GM12878 (cell line): ENCODE results near the gene C1QTNF5. TPM values are rescaled to one million over a fixed set of nuclear protein-coding genes. Genes with fewer than 3 reads are reported as not detected.

Source experiments
- ATAC-seq: fragments of 200-7000 bp; cut with Tn5 transposase; 3 replicates; pipeline ENCODE4 v1.9.1; 2020; ENCODE audit warnings: mild to moderate bottlenecking, moderate library complexity
- BruUV-seq: library from RNA; stranded (reverse); fragments of 400-500 nt; replicated peaks from 2 replicates; lab custom pipeline; 2021; lab: Mats Ljungman, UMichigan
- CTCF ChIA-PET: fragments of 300-600 bp; sonication (Branson Sonifier 250); formaldehyde crosslinking; extraction: SDS; loops from one replicate; lab custom pipeline; 2021; ENCODE audit warnings: inconsistent platforms; lab: Yijun Ruan, JAX
- POLR2A ChIA-PET: fragments of 350-600 bp; formaldehyde crosslinking; extraction: SDS; loops from one replicate; lab custom pipeline; 2021; ENCODE audit warnings: inconsistent platforms; lab: Charles Lee
- RAD21 ChIA-PET: fragments of 300-600 bp; sonication (Branson Sonifier 250); formaldehyde crosslinking; loops from one replicate; lab custom pipeline; 2023; ENCODE audit warnings: antibody characterized with exemption; ENCODE audit not compliant: unreplicated experiment; lab: Charles Lee
- SMC1A ChIA-PET: fragments of 300-600 bp; sonication (Branson Sonifier 250); formaldehyde crosslinking; loops from one replicate; lab custom pipeline; 2023; ENCODE audit not compliant: unreplicated experiment, uncharacterized antibody; lab: Charles Lee
- DNase-seq: peaks from one replicate; pipeline ENCODE4 v3.0.0-alpha.2; 2011; ENCODE audit warnings: low read depth, low spot score
- FAIRE-seq: peaks from 3 replicates; lab custom pipeline; 2011; peaks lifted over from hg19 to GRCh38; lab: Jason Lieb, UNC
- H2AFZ ChIP-seq: 2 replicates; pipeline ENCODE4 v1.6.0; 2011; ENCODE audit warnings: low read depth, low read length, control low read depth; ENCODE audit not compliant: control insufficient read depth
- H3K27ac ChIP-seq: 2 replicates; pipeline ENCODE4 v1.5.1; 2011; ENCODE audit warnings: control low read depth; ENCODE audit not compliant: control insufficient read depth, insufficient read depth
- H3K27me3 ChIP-seq, 2 experiments: replicated peaks in 1 of 2; 2 replicates each; pipeline versions ENCODE4 v1.6.0 to v1.6.1; 2011; ENCODE audit warnings: low read length in 1 of 2; ENCODE audit not compliant: control insufficient read depth in 2 of 2, insufficient read depth in 2 of 2
- H3K36me3 ChIP-seq, 2 experiments: 2 replicates each; pipeline ENCODE4 v1.5.1; 2011; ENCODE audit warnings: low read length in 1 of 2; ENCODE audit not compliant: control insufficient read depth in 2 of 2, insufficient read depth in 2 of 2
- H3K4me1 ChIP-seq: 2 replicates; pipeline ENCODE4 v1.6.1; 2011; ENCODE audit warnings: mild to moderate bottlenecking, low read length, moderate library complexity, mixed read lengths; ENCODE audit not compliant: control insufficient read depth, insufficient read depth
- H3K4me2 ChIP-seq: 2 replicates; pipeline ENCODE4 v1.6.0; 2011; ENCODE audit warnings: control low read depth; ENCODE audit not compliant: control insufficient read depth, insufficient read depth
- H3K4me3 ChIP-seq: fragments of 200-600 bp; sonication (generic); 2 replicates; pipeline ENCODE4 v1.5.1; 2016
- H3K79me2 ChIP-seq: 2 replicates; pipeline ENCODE4 v1.6.0; 2011; ENCODE audit warnings: low read length; ENCODE audit not compliant: control insufficient read depth, insufficient read depth
- H3K9ac ChIP-seq: 2 replicates; pipeline ENCODE4 v1.8.0; 2011; ENCODE audit warnings: low read length, control low read depth, mixed read lengths; ENCODE audit not compliant: control insufficient read depth, insufficient read depth
- H3K9me3 ChIP-seq: replicated peaks from 3 replicates; pipeline ENCODE4 v1.5.1; 2011; ENCODE audit warnings: mild to moderate bottlenecking, low read length; ENCODE audit not compliant: control insufficient read depth, insufficient read depth
- H4K20me1 ChIP-seq: 2 replicates; pipeline ENCODE4 v1.6.0; 2011; ENCODE audit not compliant: control insufficient read depth, insufficient read depth
- EZH2 ChIP-seq: IDR thresholded peaks from 2 replicates; pipeline ENCODE4 v1.6.1; 2012; ENCODE audit warnings: low read depth, mild to moderate bottlenecking, control low read depth, inconsistent platforms, low read length, borderline replicate concordance; ENCODE audit not compliant: control insufficient read depth
- FOXK2 ChIP-seq: fragments of 450-650 bp; IDR thresholded peaks from 2 replicates; pipeline ENCODE4 v1.6.1; 2017; ENCODE audit warnings: mild to moderate bottlenecking, moderate library complexity
- GABPA ChIP-seq: IDR thresholded peaks from 2 replicates; pipeline ENCODE4 v1.6.1; 2014; ENCODE audit warnings: antibody characterized with exemption, low read depth, mild to moderate bottlenecking, inconsistent platforms
- HDAC6 ChIP-seq: fragments of 200-600 bp; sonication (generic); IDR thresholded peaks from one replicate; pipeline ENCODE4 v1.8.0; 2017; ENCODE audit warnings: antibody characterized with exemption; ENCODE audit not compliant: unreplicated experiment
- JUND ChIP-seq: IDR thresholded peaks from 2 replicates; pipeline ENCODE4 v1.6.1; 2012; ENCODE audit warnings: low read depth, mild to moderate bottlenecking, low read length, improper control_type of control experiment, moderate library complexity
- SMAD1 ChIP-seq: fragments of 450-650 bp; IDR thresholded peaks from 2 replicates; pipeline ENCODE4 v1.6.1; 2018; ENCODE audit warnings: mild to moderate bottlenecking, low read depth; ENCODE audit not compliant: partially characterized antibody
- STAT3 ChIP-seq: IDR thresholded peaks from 2 replicates; pipeline ENCODE4 v1.6.1; 2011; ENCODE audit warnings: low read depth, low read length, improper control_type of control experiment
- ZNF24 ChIP-seq: fragments of 450-650 bp; IDR thresholded peaks from 2 replicates; pipeline ENCODE4 v1.6.1; 2017; ENCODE audit warnings: antibody characterized with exemption, mild to moderate bottlenecking
- ZNF384 ChIP-seq: IDR thresholded peaks from 2 replicates; pipeline ENCODE4 v1.6.1; 2012; ENCODE audit warnings: low read depth, mild to moderate bottlenecking, low read length, improper control_type of control experiment, borderline replicate concordance
- WGBS: methylation state at CpG from one replicate; pipeline ENCODE4 v1.1.6; 2016; ENCODE audit warnings: low lambda C conversion rate; ENCODE audit not compliant: insufficient replicate concordance, insufficient coverage; ENCODE audit errors: missing lambda C conversion rate; 5-methylcytosine and 5-hydroxymethylcytosine counted together
- in situ Hi-C: fragments of 300-500 bp; cut with MboI; formaldehyde crosslinking; loops from 9 replicates; pipeline ENCODE4 v1.14.3; 2018; ENCODE audit warnings: mixed read lengths
- intact Hi-C: fragments of 100-400 bp; cut with micrococcal nuclease; formaldehyde crosslinking; loops from one replicate; pipeline ENCODE4 v1.14.2; 2022; ENCODE audit not compliant: unreplicated experiment
- polyA plus RNA-seq, 11 experiments: library from polyadenylated mRNA; depleted of rRNA in 4 of 11; unstranded in 6 of 11; stranded (reverse) in 5 of 11; fragments of >200 nt; fragmentation: Nextera tagmentation in 4 of 11; fragmentation: Illumina TruSeq in 1 of 11; extraction: Ambion mirVana in 4 of 11; extraction: Trizol in 1 of 11; gene quantifications; 1 replicate in 1 of 11; 2 replicates in 10 of 11; pipeline versions ENCODE4 v1.2.1 to v1.2.3, GENCODE V29; 2011 to 2016; ENCODE audit warnings: inconsistent platforms in 2 of 11, missing spikeins in 2 of 11, low read depth in 1 of 11
- total RNA-seq, 4 experiments: library from RNA; depleted of rRNA in 3 of 4; stranded (reverse); fragments of >200 nt in 3 of 4; fragmentation: Illumina TruSeq in 1 of 4; extraction: Trizol in 1 of 4; gene quantifications; 2 replicates each; pipeline versions ENCODE4 v1.2.1 to v1.2.3, GENCODE V29; 2013 to 2021
- TF ChIP-seq, protein P1 (sequence below): fragments of 450-650 bp; formaldehyde crosslinking; IDR thresholded peaks from 2 replicates; pipeline ENCODE4 v1.5.0; 2022; ENCODE audit warnings: mild to moderate bottlenecking, missing genetic modification characterization
- TF ChIP-seq, protein P2 (sequence below): fragments of 450-650 bp; formaldehyde crosslinking; IDR thresholded peaks from 2 replicates; pipeline ENCODE4 v1.4.0; 2020; ENCODE audit warnings: mild to moderate bottlenecking, moderate library complexity
- TF ChIP-seq, protein P3 (sequence below): fragments of 450-650 bp; IDR thresholded peaks from 2 replicates; pipeline ENCODE4 v1.6.1; 2017; ENCODE audit warnings: low read depth, mild to moderate bottlenecking, moderate library complexity
- TF ChIP-seq, protein P4 (sequence below): IDR thresholded peaks from 2 replicates; pipeline ENCODE4 v1.6.1; 2011; ENCODE audit warnings: low read depth, low read length, improper control_type of control experiment, borderline replicate concordance

Gene C1QTNF5
- total and polyA plus RNA-seq, 10 of the 15 experiments (the other 5 are each of a cell fraction or from before 2014, with no cell fraction given): not detected

- intact Hi-C loops (no loop called here), in situ Hi-C loops (no loop called here)
- CTCF ChIA-PET: interaction anchor here (0.8 to 2.5 kb wide), 8 partner anchors 10 to 150 kb away, joined by 3 to 7 read pairs (median 4); no protein-coding TSS in a partner anchor
- POLR2A ChIA-PET: interaction anchor here (0.5 to 0.6 kb wide), 2 partner anchors 45 to 215 kb away, joined by 3 read pairs; no protein-coding TSS in a partner anchor
- SMC1A ChIA-PET: interaction anchor here (0.6 to 1.9 kb wide), 4 partner anchors 16 to 851 kb away, joined by 3 to 5 read pairs (median 4); no protein-coding TSS in a partner anchor
- no peak overlapping the region for H3K4me2 ChIP-seq
- H3K36me3 ChIP-seq: peaks cover 12 to 41% of the 10 kb centered on the region in 2 experiments
- ATAC-seq (no peak), DNase-seq (no peak), FAIRE-seq (no peak)
- WGBS: 100% methylated on average over 3 of the region's 3 CpGs
- no peaks in the 10 kb centered on the region for H3K79me2 ChIP-seq
- H3K4me1 ChIP-seq: no peaks in the 10 kb centered on the region
- H3K9me3 ChIP-seq: no peaks in the 10 kb centered on the region
- H3K9ac ChIP-seq: no peak overlapping the region
- no peaks in the 10 kb centered on the region for H4K20me1 ChIP-seq
- H2AFZ ChIP-seq: no peak overlapping the region
- RAD21 ChIA-PET: no interaction called here
- no peak overlapping the region for H3K27ac ChIP-seq
- H3K4me3 ChIP-seq: no peak overlapping the region
- no TSS peak for BruUV-seq
- no peaks in the 10 kb centered on the region for H3K27me3 ChIP-seq
- TF ChIP-seq STAT3 (no peak), ZNF24 (no peak), HDAC6 (no peak), EZH2 (no peak), FOXK2 (no peak), ZNF384 (no peak), SMAD1 (no peak), JUND (no peak), GABPA (no peak)
- TF ChIP-seq, protein P1, sequence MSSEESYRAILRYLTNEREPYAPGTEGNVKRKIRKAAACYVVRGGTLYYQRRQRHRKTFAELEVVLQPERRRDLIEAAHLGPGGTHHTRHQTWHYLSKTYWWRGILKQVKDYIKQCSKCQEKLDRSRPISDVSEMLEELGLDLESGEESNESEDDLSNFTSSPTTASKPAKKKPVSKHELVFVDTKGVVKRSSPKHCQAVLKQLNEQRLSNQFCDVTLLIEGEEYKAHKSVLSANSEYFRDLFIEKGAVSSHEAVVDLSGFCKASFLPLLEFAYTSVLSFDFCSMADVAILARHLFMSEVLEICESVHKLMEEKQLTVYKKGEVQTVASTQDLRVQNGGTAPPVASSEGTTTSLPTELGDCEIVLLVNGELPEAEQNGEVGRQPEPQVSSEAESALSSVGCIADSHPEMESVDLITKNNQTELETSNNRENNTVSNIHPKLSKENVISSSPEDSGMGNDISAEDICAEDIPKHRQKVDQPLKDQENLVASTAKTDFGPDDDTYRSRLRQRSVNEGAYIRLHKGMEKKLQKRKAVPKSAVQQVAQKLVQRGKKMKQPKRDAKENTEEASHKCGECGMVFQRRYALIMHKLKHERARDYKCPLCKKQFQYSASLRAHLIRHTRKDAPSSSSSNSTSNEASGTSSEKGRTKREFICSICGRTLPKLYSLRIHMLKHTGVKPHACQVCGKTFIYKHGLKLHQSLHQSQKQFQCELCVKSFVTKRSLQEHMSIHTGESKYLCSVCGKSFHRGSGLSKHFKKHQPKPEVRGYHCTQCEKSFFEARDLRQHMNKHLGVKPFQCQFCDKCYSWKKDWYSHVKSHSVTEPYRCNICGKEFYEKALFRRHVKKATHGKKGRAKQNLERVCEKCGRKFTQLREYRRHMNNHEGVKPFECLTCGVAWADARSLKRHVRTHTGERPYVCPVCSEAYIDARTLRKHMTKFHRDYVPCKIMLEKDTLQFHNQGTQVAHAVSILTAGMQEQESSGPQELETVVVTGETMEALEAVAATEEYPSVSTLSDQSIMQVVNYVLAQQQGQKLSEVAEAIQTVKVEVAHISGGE (CRISPR knock-in tag): no peak
- TF ChIP-seq, protein P2, sequence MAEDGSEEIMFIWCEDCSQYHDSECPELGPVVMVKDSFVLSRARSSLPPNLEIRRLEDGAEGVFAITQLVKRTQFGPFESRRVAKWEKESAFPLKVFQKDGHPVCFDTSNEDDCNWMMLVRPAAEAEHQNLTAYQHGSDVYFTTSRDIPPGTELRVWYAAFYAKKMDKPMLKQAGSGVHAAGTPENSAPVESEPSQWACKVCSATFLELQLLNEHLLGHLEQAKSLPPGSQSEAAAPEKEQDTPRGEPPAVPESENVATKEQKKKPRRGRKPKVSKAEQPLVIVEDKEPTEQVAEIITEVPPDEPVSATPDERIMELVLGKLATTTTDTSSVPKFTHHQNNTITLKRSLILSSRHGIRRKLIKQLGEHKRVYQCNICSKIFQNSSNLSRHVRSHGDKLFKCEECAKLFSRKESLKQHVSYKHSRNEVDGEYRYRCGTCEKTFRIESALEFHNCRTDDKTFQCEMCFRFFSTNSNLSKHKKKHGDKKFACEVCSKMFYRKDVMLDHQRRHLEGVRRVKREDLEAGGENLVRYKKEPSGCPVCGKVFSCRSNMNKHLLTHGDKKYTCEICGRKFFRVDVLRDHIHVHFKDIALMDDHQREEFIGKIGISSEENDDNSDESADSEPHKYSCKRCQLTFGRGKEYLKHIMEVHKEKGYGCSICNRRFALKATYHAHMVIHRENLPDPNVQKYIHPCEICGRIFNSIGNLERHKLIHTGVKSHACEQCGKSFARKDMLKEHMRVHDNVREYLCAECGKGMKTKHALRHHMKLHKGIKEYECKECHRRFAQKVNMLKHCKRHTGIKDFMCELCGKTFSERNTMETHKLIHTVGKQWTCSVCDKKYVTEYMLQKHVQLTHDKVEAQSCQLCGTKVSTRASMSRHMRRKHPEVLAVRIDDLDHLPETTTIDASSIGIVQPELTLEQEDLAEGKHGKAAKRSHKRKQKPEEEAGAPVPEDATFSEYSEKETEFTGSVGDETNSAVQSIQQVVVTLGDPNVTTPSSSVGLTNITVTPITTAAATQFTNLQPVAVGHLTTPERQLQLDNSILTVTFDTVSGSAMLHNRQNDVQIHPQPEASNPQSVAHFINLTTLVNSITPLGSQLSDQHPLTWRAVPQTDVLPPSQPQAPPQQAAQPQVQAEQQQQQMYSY (CRISPR knock-in tag): no peak
- TF ChIP-seq, protein P3, sequence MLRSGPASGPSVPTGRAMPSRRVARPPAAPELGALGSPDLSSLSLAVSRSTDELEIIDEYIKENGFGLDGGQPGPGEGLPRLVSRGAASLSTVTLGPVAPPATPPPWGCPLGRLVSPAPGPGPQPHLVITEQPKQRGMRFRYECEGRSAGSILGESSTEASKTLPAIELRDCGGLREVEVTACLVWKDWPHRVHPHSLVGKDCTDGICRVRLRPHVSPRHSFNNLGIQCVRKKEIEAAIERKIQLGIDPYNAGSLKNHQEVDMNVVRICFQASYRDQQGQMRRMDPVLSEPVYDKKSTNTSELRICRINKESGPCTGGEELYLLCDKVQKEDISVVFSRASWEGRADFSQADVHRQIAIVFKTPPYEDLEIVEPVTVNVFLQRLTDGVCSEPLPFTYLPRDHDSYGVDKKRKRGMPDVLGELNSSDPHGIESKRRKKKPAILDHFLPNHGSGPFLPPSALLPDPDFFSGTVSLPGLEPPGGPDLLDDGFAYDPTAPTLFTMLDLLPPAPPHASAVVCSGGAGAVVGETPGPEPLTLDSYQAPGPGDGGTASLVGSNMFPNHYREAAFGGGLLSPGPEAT: no peak
- TF ChIP-seq, protein P4, sequence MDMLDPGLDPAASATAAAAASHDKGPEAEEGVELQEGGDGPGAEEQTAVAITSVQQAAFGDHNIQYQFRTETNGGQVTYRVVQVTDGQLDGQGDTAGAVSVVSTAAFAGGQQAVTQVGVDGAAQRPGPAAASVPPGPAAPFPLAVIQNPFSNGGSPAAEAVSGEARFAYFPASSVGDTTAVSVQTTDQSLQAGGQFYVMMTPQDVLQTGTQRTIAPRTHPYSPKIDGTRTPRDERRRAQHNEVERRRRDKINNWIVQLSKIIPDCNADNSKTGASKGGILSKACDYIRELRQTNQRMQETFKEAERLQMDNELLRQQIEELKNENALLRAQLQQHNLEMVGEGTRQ: no peak
Measured at GRCh38 chr11:119300198-119300964, 40.3 kb downstream of the C1QTNF5 start.
